OCI-LY1 (cell line): ENCODE measurements around the gene FAM98A.

Experiments
- CTCF ChIP-seq: fragments of 200-600 bp; sonication (generic), shearing (Covaris generic); IDR thresholded peaks from 2 replicates; pipeline ENCODE4 v1.5.1; 2017; ENCODE audit warnings: mild to moderate bottlenecking, antibody characterized with exemption, low read length, moderate library complexity, mixed read lengths
- EZH2 ChIP-seq: fragments of 200-600 bp; sonication (generic), shearing (Covaris generic); IDR thresholded peaks from 2 replicates; pipeline ENCODE4 v1.8.0; 2017; ENCODE audit warnings: borderline replicate concordance, mixed run types, mild to moderate bottlenecking, antibody characterized with exemption, low read length, moderate library complexity, mixed read lengths

- TF ChIP-seq CTCF: no peak
- TF ChIP-seq EZH2: no peak
Measured at GRCh38 chr2:33555681-33556080, 43.4 kb downstream of the FAM98A start.
